ENCODE data around the gene TECPR2.

The TECPR2 gene

GRCh38 chr14:102509746-102510615 is 147.2 kb downstream of the TECPR2 start, which contains the start of gene ANKRD9:
Gene ANKRD9, minus strand, starts transcription at chr14:102509776. Its CDS starts 1,887 bp downstream, at chr14:102507889.
- TF ChIP-seq CTCF (IDR thresholded peaks at IDR 0.05) = no peak

DNA sequence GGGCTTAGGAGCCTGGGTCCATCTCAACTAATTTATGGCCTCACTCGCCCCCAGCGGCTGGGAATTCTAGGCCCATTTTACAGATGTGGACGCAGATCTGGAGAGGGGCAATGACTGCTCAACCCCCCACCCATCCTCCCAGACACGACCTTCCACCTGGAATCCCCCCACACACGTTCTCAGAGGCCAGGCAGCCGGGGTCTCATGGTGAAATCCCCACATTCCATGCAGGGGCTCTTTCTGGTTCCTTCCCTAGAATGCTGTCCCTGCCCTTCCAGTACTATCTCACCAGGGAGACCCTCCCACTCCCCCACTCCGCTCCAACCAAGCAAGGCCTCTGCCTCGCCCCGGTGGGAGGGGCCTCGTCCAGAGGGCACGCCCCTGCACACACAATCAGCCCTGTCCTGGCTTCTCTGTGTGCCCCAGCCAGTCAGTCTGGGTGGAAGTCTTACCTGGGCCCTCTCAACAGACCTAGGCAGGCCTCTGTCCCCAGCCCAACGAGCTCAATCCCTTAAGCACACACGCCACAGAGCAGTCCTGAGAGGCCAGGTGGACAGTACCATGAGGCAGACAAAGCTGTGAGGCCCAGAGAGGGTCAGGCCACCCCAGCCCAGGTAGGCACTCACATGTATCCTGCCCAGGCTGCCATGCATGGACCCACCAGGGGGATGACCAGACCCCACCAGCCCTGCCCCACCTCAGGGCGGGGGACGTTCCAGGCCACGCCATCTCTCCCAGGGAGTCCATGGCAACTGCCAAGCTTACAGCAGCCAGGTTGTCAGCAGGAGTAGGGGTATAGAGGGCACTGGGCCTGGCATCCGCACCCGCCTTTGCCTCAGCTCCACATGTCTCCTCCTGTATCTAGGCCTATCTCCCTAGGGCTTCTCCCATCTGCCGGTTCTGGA is 148.1 kb downstream of the TECPR2 start:
- no peak for TF ChIP-seq CTCF (IDR thresholded peaks at IDR 0.05)

DNA sequence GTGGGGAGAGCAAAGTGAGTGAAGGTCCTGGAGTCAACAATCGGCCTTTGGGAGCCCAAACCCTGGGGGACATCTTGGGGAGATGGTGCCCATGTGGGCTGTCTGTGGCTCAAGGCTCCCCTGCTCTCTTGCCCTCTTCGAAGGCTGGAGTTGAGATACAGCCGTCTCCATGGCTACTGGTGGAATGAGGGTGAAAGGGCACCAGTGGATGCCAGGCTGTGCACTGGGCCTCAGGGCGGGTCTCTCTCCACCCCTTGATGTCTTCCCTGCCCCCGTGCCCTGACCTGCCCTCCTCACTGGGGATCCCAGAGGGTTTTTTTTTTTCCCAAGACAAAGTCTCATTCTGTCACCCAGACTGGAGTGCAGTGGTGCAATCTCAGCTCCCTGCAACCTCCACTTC is 148.8 kb downstream of the TECPR2 start:
- TF ChIP-seq CTCF (IDR thresholded peaks at IDR 0.05) = no peak

DNA sequence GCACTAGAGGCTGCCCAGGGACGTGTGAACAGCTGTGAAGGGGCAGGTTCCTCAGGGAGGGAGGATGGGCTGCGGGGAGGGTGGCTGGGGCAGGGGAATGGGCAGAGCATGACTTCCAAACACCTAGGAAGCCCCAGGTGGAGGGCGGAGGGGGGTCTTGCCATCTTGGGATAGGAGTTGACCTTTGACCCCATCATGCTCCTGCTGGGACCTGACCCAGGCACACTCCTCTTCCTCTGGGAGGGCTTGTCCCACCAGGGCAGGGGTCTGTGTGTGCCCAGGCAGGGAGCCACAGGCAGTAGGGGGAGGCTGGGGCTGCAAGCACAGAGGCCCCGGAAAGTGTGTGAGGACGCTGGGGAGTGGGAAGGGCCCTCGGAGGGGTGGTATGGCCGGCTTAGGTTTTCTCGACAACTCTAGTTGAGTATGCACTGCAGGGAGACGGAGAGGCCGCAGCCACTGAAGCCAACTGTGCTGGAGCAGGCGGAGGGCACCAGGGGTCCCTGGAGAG is 150.1 kb downstream of the TECPR2 start:
- TF ChIP-seq CTCF (IDR thresholded peaks at IDR 0.05) = no peak

DNA sequence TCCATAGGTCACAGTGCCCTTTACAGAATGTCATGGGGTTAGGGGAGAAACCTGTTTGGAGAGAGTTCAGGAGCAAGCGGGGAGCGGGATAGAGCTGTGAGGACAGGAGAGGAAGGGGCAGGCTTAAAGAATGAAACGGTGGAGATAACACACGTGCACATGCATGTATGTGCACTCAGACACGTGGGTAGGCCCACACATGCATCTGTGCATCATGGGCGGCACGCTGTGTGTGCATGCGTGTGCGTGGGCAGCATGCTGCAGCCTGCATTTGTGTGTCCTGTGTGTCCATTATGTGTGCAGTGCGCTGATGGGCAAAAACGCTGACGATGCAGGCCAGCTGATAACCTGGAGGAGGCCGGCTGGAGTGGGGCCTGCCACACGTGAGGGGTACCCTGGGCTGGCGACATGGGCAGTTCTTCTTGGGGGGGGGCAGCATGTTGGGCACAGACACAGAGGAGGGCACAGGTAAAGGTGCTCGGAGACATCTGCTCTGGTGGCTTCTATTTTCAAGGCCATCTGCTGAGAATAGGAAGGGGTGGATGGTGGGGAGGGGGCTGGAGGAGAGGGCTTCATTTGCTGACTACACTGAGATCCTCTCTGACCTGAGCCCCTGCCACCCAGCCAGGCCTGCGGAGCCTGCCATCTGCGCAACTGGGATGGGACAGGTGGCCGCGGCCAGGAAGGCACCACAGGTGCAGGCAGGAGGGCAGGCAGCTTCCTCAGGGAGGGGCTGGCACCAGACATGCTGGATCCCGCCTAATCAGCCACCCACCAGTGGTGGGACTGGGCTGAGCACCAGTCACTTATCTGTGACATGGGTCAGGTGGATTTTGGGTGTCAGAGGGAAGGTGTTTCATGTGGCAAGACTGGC is 151.4 kb downstream of the TECPR2 start:
- TF ChIP-seq CTCF (IDR thresholded peaks at IDR 0.05) = no peak

DNA sequence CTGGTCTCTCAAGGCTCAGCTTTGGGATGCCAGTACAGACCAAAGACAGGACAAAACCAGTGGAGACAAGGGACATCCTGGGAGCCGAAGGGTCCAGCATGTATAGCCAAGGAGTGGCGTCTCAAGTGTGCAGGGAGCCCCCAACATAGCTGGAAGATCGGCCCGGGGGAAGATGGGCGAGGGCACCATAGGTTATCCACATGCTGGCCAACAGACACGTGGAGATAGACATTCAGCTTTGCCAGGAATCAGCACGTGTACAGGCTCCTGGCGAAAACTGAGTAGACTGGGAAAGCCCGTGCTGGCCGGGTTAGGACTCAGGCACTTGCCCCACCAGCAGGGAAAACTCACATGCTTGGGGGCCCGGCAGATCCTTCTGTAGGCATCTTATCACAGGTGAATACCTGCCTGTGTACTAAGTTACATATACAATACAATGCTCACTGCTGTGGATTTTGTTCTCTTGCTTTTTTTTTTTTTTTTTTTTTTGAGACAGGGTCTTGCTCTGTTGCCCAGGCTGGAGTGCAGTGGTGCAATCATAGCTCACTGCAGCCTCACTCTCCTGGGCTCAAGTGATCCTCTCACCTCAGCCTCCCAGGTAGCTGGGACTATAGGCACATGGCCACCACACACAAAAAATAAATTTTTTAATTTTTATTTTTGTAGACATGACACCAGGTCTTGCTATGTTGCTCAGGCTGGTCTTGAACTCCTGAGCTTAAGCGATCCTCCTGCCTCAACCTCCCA is 152.4 kb downstream of the TECPR2 start:
- TF ChIP-seq CTCF (IDR thresholded peaks at IDR 0.05) = no peak
